GM21381 (cell line): ENCODE data around the gene TPSG1.
"Not testable (repeated sequence)": the region's sequence is repeated elsewhere in the genome, so short reads cannot be mapped to it uniquely, and the experiment has no call there.

Source experiments
- ATAC-seq: cut with Tn5 transposase; IDR thresholded peaks from one replicate; pipeline ENCODE4 v1.9.1; 2021; ENCODE audit warnings: mild to moderate bottlenecking, moderate library complexity; ENCODE audit not compliant: unreplicated experiment

The TPSG1 gene

GRCh38 chr16:1232049-1232748 lies 7.1 kb upstream of the TPSG1 start:
- ATAC-seq = not testable (repeated sequence)

DNA sequence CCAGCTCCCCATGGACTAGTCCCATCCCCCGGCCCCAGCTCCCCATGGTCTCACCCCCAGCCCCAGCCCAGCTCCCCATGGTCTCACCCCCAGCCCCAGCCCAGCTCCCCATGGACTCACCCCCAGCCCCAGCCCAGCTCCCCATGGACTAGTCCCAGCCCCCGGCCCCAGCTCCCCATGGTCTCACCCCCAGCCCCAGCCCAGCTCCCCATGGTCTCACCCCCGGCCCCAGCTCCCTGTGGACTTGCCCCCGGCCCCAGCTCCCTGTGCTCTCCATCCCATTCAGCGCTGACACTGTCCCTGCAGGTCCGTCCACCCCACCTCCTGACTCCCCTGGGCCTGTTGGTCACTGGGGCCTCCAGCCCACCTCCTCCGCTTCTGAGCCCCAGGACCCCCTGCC lies 6.2 kb upstream of the TPSG1 start:
- ATAC-seq = not testable (repeated sequence)

GRCh38 chr16:1230471-1231212 lies 5.6 kb upstream of the TPSG1 start:
- not testable (repeated sequence) for ATAC-seq

DNA sequence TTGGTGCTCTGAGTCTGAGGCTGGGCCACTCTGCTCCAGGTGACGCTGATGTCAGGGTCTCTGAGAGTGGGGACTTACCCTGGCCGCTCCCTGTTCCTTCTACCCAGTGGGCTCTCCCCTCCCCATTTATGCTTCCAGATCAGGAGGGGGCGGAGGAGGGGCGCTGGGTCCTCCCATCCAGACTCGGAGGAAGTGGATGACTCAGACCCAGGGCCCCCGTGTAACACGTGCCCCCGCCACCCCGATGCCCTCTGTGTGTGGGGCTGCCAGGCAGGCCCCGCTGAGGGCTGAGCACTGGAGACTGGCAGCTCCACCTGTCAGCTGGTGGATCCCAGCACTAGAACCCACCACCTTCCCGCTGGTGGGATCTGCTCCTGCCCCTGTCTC lies 5.0 kb upstream of the TPSG1 start, which contains the start of gene TPSB2:
TSS of gene TPSB2 (minus strand) at position 101 of the 387 bp plus-strand sequence. CDS start 233 bp downstream, outside the sequence.
- ATAC-seq = not testable (repeated sequence)

DNA sequence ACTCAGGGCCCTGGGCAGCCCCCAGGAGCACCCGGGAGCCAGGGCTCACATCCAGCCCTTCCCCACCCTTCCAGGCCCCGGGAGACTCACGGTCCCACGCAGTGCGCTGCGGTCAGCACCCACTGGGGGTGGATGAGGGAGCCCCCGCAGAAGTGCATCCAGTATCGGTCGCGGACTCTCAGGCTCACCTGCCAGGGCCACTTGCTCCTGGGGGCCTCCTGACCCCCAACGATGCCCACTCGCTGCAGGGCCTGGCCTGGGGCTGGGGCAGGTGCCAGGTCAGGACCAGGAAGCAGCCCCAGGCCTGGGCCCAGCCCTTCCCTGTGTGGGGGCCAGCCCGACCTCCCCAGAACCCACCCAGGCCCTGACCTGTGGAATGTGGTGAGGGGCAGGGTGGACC lies 4.4 kb upstream of the TPSG1 start:
- ATAC-seq = not testable (repeated sequence)

GRCh38 chr16:1228227-1228626 lies 3.2 kb upstream of the TPSG1 start:
- ATAC-seq = not testable (repeated sequence)

GRCh38 chr16:1226692-1227091 lies 1.6 kb upstream of the TPSG1 start:
- ATAC-seq = not testable (repeated sequence)

- not testable (repeated sequence) for ATAC-seq
Measured at GRCh38 chr16:1225728-1226311, 752 bp upstream of the TPSG1 start.

GRCh38 chr16:1224558-1224957 lies 510 bp downstream of the TPSG1 start:
- no peak for ATAC-seq

DNA sequence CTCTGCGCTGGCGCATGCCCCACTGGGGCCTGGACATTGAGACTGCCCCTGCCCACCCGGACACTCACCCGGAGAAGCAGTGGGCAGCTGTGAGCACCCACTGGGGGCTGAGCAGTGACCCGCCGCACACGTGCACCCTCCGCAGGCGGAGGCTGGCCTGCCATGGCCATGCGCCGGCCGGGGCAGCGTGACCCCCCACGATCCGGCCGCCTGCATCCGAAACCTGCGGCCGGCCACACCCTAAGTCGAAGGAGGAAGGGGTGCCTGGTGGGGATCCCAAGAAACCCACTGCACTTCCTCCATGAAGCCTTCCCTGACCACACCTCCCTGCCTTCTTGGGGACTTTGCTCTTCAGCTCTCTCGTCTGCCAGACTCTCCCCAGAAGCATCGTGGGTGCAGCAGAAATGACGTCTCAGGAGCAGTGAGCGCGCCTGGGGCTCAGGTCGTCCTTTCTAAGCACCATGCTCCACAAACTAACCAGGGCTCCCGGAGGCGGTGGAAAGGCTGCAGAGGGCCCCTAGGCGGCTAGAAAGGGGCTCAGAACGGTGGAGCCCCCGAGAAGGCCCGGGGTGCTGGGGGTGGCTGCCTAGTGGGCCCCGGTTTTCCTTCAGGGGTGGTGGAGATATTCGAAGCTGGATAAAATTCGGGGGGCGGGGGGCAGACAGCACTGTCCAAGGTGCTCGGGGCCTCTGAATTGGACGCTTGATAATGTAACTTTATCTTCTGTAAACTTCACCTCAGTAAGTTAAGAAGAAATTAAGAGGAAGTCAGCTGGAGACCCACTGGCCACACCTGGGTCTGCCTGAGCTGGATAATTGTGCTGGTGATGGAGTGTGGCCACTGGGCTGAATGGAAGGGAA lies 1.5 kb downstream of the TPSG1 start:
- no peak for ATAC-seq

- ATAC-seq = no peak
Measured at GRCh38 chr16:1222553-1223354, 2.3 kb downstream of the TPSG1 start.

GRCh38 chr16:1221628-1222552 lies 3.2 kb downstream of the TPSG1 start:
- ATAC-seq = no peak

DNA sequence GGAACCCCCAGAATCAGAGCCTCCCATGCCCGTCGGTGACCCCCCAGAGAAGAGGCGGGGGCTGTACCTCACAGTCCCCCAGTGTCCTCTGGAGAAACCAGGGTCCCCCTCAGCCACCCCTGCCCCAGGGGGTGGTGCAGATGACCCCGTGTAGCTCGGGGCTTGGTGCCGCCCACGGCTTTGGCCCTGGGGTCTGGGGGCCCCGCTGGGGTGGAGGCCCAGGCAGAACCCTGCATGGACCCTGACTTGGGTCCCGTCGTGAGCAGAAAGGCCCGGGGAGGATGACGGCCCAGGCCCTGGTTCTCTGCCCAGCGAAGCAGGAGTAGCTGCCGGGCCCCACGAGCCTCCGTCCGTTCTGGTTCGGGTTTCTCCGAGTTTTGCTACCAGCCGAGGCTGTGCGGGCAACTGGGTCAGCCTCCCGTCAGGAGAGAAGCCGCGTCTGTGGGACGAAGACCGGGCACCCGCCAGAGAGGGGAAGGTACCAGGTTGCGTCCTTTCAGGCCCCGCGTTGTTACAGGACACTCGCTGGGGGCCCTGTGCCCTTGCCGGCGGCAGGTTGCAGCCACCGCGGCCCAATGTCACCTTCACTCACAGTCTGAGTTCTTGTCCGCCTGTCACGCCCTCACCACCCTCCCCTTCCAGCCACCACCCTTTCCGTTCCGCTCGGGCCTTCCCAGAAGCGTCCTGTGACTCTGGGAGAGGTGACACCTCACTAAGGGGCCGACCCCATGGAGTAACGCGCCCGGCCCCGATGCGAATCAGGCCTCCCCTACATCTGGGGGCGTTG lies 4.0 kb downstream of the TPSG1 start:
- ATAC-seq = no peak

- ATAC-seq = no peak
Measured at GRCh38 chr16:1220098-1220728, 4.9 kb downstream of the TPSG1 start.

GRCh38 chr16:1218930-1219611 lies 6.0 kb downstream of the TPSG1 start:
- no peak for ATAC-seq

DNA sequence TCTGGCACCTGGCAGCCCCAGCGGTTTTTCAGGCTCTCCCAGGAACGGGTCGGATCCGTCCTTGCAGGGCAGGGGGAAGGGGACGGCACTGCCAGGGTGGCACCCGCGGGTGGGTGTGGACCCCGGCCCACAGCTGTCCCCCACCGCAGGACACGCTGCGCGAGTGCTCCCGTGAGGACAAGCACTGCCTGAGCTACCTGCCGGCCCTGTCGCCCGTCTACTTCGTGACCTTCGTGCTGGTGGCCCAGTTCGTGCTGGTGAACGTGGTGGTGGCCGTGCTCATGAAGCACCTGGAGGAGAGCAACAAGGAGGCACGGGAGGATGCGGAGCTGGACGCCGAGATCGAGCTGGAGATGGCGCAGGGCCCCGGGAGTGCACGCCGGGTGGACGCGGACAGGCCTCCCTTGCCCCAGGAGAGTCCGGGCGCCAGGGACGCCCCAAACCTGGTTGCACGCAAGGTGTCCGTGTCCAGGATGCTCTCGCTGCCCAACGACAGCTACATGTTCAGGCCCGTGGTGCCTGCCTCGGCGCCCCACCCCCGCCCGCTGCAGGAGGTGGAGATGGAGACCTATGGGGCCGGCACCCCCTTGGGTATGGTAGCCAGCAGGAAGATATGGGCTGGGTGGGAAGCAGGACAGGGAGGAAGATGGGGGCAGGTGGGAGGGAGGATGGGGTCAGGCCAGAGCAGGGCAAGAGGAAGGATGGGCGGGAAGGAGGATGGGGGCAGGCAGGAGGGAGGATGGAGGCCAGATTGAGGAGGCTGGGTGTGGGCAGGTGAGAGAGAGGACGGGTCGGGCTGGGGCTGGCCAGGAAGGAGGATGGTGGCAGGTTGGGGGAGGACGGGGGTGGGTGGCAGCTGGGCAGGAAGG lies 6.8 kb downstream of the TPSG1 start:
- ATAC-seq = no peak
